Nephron (organoid): ENCODE measurements around the gene HNMT.

Experiments
- H3K27ac Mint-ChIP-seq, 3 experiments: 2 replicates each; pipeline ENCODE4 v1.8.0; 2020; ENCODE audit warnings: mixed read lengths in 3 of 3, mild to moderate bottlenecking in 2 of 3, moderate library complexity in 1 of 3
- H3K27me3 Mint-ChIP-seq: 2 replicates; pipeline ENCODE4 v1.8.0; 2021; ENCODE audit warnings: low read depth, mild to moderate bottlenecking, moderate library complexity, mixed read lengths
- H3K36me3 Mint-ChIP-seq: 2 replicates; pipeline ENCODE4 v1.8.0; 2020; ENCODE audit warnings: low read depth, mixed read lengths
- H3K4me1 Mint-ChIP-seq: 2 replicates; pipeline ENCODE4 v1.8.0; 2020; ENCODE audit warnings: mixed read lengths
- H3K4me3 Mint-ChIP-seq, 3 experiments: 2 replicates each; pipeline ENCODE4 v1.8.0; 2020; ENCODE audit warnings: mild to moderate bottlenecking in 3 of 3, mixed read lengths in 3 of 3, moderate library complexity in 2 of 3
- H3K9me3 Mint-ChIP-seq: 2 replicates; pipeline ENCODE4 v1.8.0; 2020; ENCODE audit warnings: mixed read lengths
- TF ChIP-seq, protein P1 (sequence below), 3 experiments: fragments of 200-600 bp; sonication (generic); IDR thresholded peaks; one replicate each; pipeline ENCODE4 v1.5.0; 2021; ENCODE audit warnings: antibody characterized with exemption in 3 of 3; ENCODE audit not compliant: unreplicated experiment in 3 of 3

The HNMT gene

DNA sequence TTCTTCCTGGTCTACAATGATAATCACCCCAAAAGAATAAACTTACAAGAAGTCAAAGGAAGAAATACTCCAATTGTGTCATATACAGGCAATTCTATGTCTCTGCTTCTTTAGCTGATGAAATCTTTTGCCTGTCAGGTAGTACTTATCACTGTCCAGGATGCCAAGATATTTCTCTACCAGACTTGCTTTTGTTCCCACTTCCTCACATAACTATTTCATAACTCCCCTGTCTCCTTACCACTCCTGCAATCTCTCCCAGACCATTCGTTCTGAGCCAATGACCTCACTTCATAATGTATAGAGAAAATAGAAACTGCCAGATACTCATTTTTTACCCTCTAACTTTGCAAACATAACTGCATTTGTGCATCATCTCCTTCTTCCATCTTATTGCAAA is 39.1 kb downstream of the HNMT start:
- Mint-ChIP-seq H3K9me3 (no peaks in the 10 kb centered on the region), H3K27ac (no peak overlapping the region), H3K36me3 (peaks cover 55% of the 10 kb centered on the region), H3K4me1 (no peaks in the 10 kb centered on the region), H3K27me3 (no peaks in the 10 kb centered on the region), H3K4me3 (no peak overlapping the region)
- TF ChIP-seq, protein P1, sequence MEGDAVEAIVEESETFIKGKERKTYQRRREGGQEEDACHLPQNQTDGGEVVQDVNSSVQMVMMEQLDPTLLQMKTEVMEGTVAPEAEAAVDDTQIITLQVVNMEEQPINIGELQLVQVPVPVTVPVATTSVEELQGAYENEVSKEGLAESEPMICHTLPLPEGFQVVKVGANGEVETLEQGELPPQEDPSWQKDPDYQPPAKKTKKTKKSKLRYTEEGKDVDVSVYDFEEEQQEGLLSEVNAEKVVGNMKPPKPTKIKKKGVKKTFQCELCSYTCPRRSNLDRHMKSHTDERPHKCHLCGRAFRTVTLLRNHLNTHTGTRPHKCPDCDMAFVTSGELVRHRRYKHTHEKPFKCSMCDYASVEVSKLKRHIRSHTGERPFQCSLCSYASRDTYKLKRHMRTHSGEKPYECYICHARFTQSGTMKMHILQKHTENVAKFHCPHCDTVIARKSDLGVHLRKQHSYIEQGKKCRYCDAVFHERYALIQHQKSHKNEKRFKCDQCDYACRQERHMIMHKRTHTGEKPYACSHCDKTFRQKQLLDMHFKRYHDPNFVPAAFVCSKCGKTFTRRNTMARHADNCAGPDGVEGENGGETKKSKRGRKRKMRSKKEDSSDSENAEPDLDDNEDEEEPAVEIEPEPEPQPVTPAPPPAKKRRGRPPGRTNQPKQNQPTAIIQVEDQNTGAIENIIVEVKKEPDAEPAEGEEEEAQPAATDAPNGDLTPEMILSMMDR (IDR thresholded peaks at IDR 0.05; ENCODE audit: unreplicated experiment in 3 of 3) = no peak

DNA sequence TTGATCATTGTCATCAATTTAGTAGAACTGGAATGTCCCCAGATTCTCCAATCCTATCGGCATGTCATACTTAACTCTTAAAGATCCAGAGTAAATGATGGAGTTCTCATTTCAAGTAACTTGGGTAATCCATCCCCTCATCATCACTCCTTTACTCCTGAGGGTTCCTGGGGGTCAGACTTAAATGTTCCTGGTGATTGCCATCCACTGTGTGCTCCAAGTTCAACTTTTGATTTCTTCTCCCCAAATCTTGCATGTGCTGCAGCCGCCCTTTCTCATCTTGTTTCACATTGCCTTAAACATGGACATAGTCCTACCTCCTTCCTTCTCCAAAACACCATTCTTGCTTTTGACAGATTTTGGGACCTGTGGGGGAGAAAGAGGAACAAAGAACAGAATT is 43.2 kb downstream of the HNMT start:
- Mint-ChIP-seq H3K27me3 (no peaks in the 10 kb centered on the region), H3K36me3 (peaks cover 42% of the 10 kb centered on the region), H3K4me3 (no peak overlapping the region), H3K27ac (no peak overlapping the region), H3K4me1 (no peaks in the 10 kb centered on the region), H3K9me3 (no peaks in the 10 kb centered on the region)
- TF ChIP-seq, protein P1 (IDR thresholded peaks at IDR 0.05; ENCODE audit: unreplicated experiment in 3 of 3) = no peak

DNA sequence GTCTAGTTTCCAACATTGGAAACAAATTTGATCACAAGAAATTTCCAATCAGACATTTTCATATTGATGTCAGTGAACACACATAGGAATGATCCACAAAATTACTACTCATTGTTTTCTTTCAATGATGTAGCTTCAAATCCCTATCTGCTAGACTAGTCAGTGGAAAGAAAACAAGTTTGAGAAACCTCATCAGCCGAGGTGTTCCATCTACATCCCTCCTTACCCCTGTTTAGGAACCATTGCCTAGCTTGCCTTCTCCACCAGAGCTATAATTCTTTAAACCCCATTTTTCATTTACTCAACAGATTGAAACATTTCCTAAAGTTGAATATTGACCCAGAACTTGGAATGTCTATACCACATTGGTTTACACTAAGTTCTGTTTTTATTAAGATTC is 45.3 kb downstream of the HNMT start:
- Mint-ChIP-seq H3K27ac (no peak overlapping the region), H3K4me1 (no peaks in the 10 kb centered on the region), H3K27me3 (no peaks in the 10 kb centered on the region), H3K36me3 (peaks cover 26% of the 10 kb centered on the region), H3K9me3 (no peaks in the 10 kb centered on the region), H3K4me3 (no peak overlapping the region)
- TF ChIP-seq, protein P1 (IDR thresholded peaks at IDR 0.05; ENCODE audit: unreplicated experiment in 3 of 3) = no peak

DNA sequence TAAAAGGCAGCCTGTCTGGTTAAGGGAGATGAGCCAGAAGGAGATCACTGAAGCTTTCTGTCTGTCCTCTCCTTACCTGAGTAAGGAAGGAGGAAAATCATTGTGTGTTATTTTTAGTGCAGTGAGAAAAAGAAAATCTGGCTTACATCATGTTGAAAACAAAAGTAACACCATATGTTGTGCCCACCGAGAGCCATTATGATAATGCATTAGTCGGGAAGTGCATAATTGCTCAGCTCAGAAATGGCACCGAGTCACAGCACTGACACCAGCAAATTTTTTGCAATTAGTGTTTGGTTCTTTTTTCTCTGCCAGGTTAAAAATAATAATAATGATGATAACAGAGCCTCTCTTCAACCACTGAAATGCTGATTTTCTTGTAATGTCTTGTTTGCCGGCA is 46.6 kb downstream of the HNMT start:
- H3K36me3 Mint-ChIP-seq = peaks cover 20% of the 10 kb centered on the region
- H3K9me3 Mint-ChIP-seq = no peaks in the 10 kb centered on the region
- no peak overlapping the region for H3K27ac Mint-ChIP-seq
- no peak overlapping the region for H3K4me3 Mint-ChIP-seq
- TF ChIP-seq, protein P1 (IDR thresholded peaks at IDR 0.05; ENCODE audit: unreplicated experiment in 3 of 3) = no peak
- H3K4me1 Mint-ChIP-seq = no peaks in the 10 kb centered on the region
- H3K27me3 Mint-ChIP-seq = no peaks in the 10 kb centered on the region

DNA sequence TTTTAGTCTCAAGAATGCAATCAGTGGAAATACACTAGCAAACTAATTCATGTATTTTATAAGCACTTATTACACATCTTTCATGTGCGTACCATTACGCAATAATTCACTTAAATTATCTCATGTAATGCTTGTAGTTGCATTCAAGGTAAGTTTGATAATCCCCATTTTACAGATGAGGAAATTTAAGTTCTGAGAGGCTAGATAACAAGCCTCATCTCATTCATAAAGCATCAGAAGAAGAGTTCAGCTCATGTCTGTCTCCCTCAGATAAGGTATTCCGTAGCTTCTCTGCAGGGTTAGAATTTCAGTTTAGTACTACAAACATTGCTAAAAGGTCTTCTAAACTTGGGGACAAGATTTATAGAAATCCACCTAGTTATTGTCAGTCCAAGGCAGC is 47.8 kb downstream of the HNMT start:
- H3K4me3 Mint-ChIP-seq = no peak overlapping the region
- H3K27ac Mint-ChIP-seq = no peak overlapping the region
- H3K27me3 Mint-ChIP-seq = no peaks in the 10 kb centered on the region
- no peaks in the 10 kb centered on the region for H3K9me3 Mint-ChIP-seq
- H3K4me1 Mint-ChIP-seq = no peaks in the 10 kb centered on the region
- TF ChIP-seq, protein P1 (IDR thresholded peaks at IDR 0.05; ENCODE audit: unreplicated experiment in 3 of 3) = no peak
- peaks cover 20% of the 10 kb centered on the region for H3K36me3 Mint-ChIP-seq

DNA sequence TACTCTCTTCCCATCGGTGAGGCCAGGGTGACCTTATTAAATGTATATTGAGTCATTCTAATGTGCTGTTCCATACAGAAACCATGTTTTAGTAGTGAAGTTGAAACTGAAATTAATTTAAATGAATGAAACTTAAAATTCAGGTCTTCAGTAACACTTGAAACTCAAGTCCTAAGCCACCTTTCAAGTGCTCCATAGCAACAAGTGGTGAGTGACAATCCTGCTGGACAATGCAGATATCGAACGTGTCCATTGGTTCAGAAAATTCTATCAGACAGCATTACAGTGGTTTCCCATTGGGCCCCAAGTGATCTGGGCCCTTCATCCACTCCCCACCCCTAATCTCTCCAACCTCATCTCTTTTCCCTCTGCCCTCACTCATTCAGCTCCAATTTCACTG is 48.7 kb downstream of the HNMT start:
- TF ChIP-seq, protein P1 (IDR thresholded peaks at IDR 0.05; ENCODE audit: unreplicated experiment in 3 of 3) = no peak
- H3K4me1 Mint-ChIP-seq = no peaks in the 10 kb centered on the region

More for the DNA sequence above, 48.7 kb downstream of the HNMT start:
- H3K27ac Mint-ChIP-seq = no peak overlapping the region
- H3K4me3 Mint-ChIP-seq = no peak overlapping the region
- H3K36me3 Mint-ChIP-seq = peaks cover 13% of the 10 kb centered on the region
- H3K27me3 Mint-ChIP-seq = no peaks in the 10 kb centered on the region
- H3K9me3 Mint-ChIP-seq = no peaks in the 10 kb centered on the region
